Measurements from ENCODE around the gene LYPD6B. TPM values are rescaled to one million over a fixed set of nuclear protein-coding genes. Genes with fewer than 3 reads are reported as not detected.

Gene LYPD6B
- total RNA-seq, 1 experiment from 2014 or later: 6.1 TPM

- Histone ChIP-seq H3K4me2 (ENCODE audit: low read length) (no peak overlapping the region), H3K27ac (ENCODE audit: low read depth, low read length) (no peak overlapping the region), H3K27me3 (ENCODE audit: insufficient read depth, low read length) (no peaks in the 10 kb centered on the region), H3K4me3 (replicated peaks in 1 of 2; ENCODE audit: low read depth in 1 of 2, low read length in 2 of 2) (no peak overlapping the region), H3K79me2 (ENCODE audit: insufficient read depth, low read length) (no peaks in the 10 kb centered on the region), H3K9ac (ENCODE audit: low read length) (no peak overlapping the region), H3K4me1 (ENCODE audit: control insufficient read depth in 1 of 2, insufficient read depth in 2 of 2, low read length in 2 of 2) (no peaks in the 10 kb centered on the region), H3K9me2 (ENCODE audit: insufficient read depth) (no peaks in the 10 kb centered on the region), H3K9me3 (ENCODE audit: control insufficient read depth in 1 of 2, insufficient read depth in 1 of 2, low read depth in 1 of 2, low read length in 2 of 2) (no peaks in the 10 kb centered on the region), H3K36me3 (ENCODE audit: control insufficient read depth in 1 of 2, insufficient read depth in 2 of 2, low read length in 2 of 2) (no peaks in the 10 kb centered on the region; a peak in 1 of 4 replicates), H2AFZ (ENCODE audit: low read depth, low read length, poor library complexity, severe bottlenecking) (no peak overlapping the region), H4K20me1 (ENCODE audit: insufficient read depth) (no peaks in the 10 kb centered on the region)
- CTCF ChIA-PET: interaction anchor here (1.8 kb wide), 1 partner anchor 7 kb away, joined by 5 read pairs; no protein-coding TSS in a partner anchor
- TF ChIP-seq CBX3 (IDR thresholded peaks at IDR 0.05; ENCODE audit: low read depth): no peak
- no peak for TF ChIP-seq ZNF274 (IDR thresholded peaks at IDR 0.05; ENCODE audit: low read depth, low read length)
- POLR2A ChIA-PET: no interaction called here
- DNase-seq (ENCODE audit: low read depth, low spot score) (no peak), ATAC-seq (no peak)
- intact Hi-C loops (cut with micrococcal nuclease): no loop called here
- RAD21 ChIA-PET (ENCODE audit: low non-redundant PET in 1 of 2, low total read pairs in 2 of 2, uncharacterized antibody in 2 of 2, unreplicated experiment in 2 of 2): no interaction called here
- no TSS peak for BruUV-seq (replicated peaks)
Measured at GRCh38 chr2:149009576-149010461, 28.7 kb upstream of the LYPD6B start.

- no peak overlapping the region for H2AFZ ChIP-seq (ENCODE audit: low read depth, low read length, poor library complexity, severe bottlenecking)
- intact Hi-C loops (cut with micrococcal nuclease): no loop called here
- no peak overlapping the region for H3K4me2 ChIP-seq (ENCODE audit: low read length)
- POLR2A ChIA-PET: no interaction called here
- CTCF ChIA-PET: no interaction called here
- H3K9me3 ChIP-seq (ENCODE audit: control insufficient read depth in 1 of 2, insufficient read depth in 1 of 2, low read depth in 1 of 2, low read length in 2 of 2): no peaks in the 10 kb centered on the region
- H3K4me1 ChIP-seq (ENCODE audit: control insufficient read depth in 1 of 2, insufficient read depth in 2 of 2, low read length in 2 of 2): no peaks in the 10 kb centered on the region
- DNase-seq (ENCODE audit: low read depth, low spot score) (no peak), ATAC-seq (no peak)
- no peaks in the 10 kb centered on the region for H4K20me1 ChIP-seq (ENCODE audit: insufficient read depth)
- H3K27me3 ChIP-seq (ENCODE audit: insufficient read depth, low read length): no peaks in the 10 kb centered on the region
- no TSS peak for BruUV-seq (replicated peaks)
- RAD21 ChIA-PET (ENCODE audit: low non-redundant PET in 1 of 2, low total read pairs in 2 of 2, uncharacterized antibody in 2 of 2, unreplicated experiment in 2 of 2): no interaction called here
- no peaks in the 10 kb centered on the region for H3K79me2 ChIP-seq (ENCODE audit: insufficient read depth, low read length)
- no peak overlapping the region for H3K4me3 ChIP-seq (replicated peaks in 1 of 2; ENCODE audit: low read depth in 1 of 2, low read length in 2 of 2)
- H3K9ac ChIP-seq (ENCODE audit: low read length): no peak overlapping the region
- H3K27ac ChIP-seq (ENCODE audit: low read depth, low read length): no peak overlapping the region
- H3K36me3 ChIP-seq (ENCODE audit: control insufficient read depth in 1 of 2, insufficient read depth in 2 of 2, low read length in 2 of 2): no peaks in the 10 kb centered on the region; a peak in 1 of 4 replicates
- no peaks in the 10 kb centered on the region for H3K9me2 ChIP-seq (ENCODE audit: insufficient read depth)
- no peak for TF ChIP-seq FOSL1 (IDR thresholded peaks at IDR 0.05; ENCODE audit: low read depth)
- TF ChIP-seq CEBPB (IDR thresholded peaks at IDR 0.05; ENCODE audit: low read depth): no peak
- TF ChIP-seq ZFX (IDR thresholded peaks at IDR 0.05): no peak
- no peak for TF ChIP-seq ATF3 (IDR thresholded peaks at IDR 0.05)
- TF ChIP-seq ZBTB33 (IDR thresholded peaks at IDR 0.05; ENCODE audit: extremely low read depth, insufficient replicate concordance, low read length): no peak
- no peak for TF ChIP-seq TCF7L2 (IDR thresholded peaks at IDR 0.05; ENCODE audit: borderline replicate concordance, extremely low read depth, insufficient read depth, insufficient read length)
- no peak for TF ChIP-seq ZNF274 (IDR thresholded peaks at IDR 0.05; ENCODE audit: low read depth, low read length)
- TF ChIP-seq CTCF (IDR thresholded peaks at IDR 0.05 in 2 of 3, conservative IDR thresholded peaks at IDR 0.05 in 1 of 3; ENCODE audit: borderline replicate concordance in 1 of 3, insufficient read depth in 1 of 3, low read depth in 2 of 3, low read length in 2 of 3): no peak
- TF ChIP-seq MAX (IDR thresholded peaks at IDR 0.05): no peak
- no peak for TF ChIP-seq EGR1 (IDR thresholded peaks at IDR 0.05; ENCODE audit: low read depth)
- TF ChIP-seq SP1 (IDR thresholded peaks at IDR 0.05; ENCODE audit: low read depth): no peak
- TF ChIP-seq SIN3A (IDR thresholded peaks at IDR 0.05; ENCODE audit: low read depth): no peak
- TF ChIP-seq JUND (IDR thresholded peaks at IDR 0.05): no peak
- TF ChIP-seq CBX3 (IDR thresholded peaks at IDR 0.05; ENCODE audit: low read depth): no peak
- no peak for TF ChIP-seq POLR2AphosphoS5 (IDR thresholded peaks at IDR 0.05; ENCODE audit: low read depth, low read length)
- TF ChIP-seq SRF (IDR thresholded peaks at IDR 0.05; ENCODE audit: low read depth): no peak
- TF ChIP-seq EZH2 (IDR thresholded peaks at IDR 0.05): no peak
Measured at GRCh38 chr2:149012545-149012944, 26.0 kb upstream of the LYPD6B start.
